Left kidney (tissue), 2 donors: ENCODE results near the gene SIGLEC5. TPM values are rescaled to one million over a fixed set of nuclear protein-coding genes. Genes with fewer than 3 reads are reported as not detected.

ENCODE experiments used
- DNase-seq: peaks from one replicate; pipeline ENCODE4 v3.0.0-alpha.2; 2013
- polyA plus RNA-seq: library from polyadenylated mRNA; unstranded; fragments of 120-200 nt; gene quantifications from one replicate; pipeline ENCODE4 v1.2.1, GENCODE V29; 2013; ENCODE audit not compliant: insufficient read length

Gene SIGLEC5
- polyA plus RNA-seq, 1 donor = not detected

- DNase-seq = no peak
These were observed 2.6 kb downstream of the SIGLEC5 start for GRCh38 chr19:51627491-51628138.

- DNase-seq = no peak
These were observed 3.5 kb downstream of the SIGLEC5 start for GRCh38 chr19:51626675-51627074.

GRCh38 chr19:51621178-51621577, 9.0 kb downstream of the SIGLEC5 start:
- DNase-seq = no peak

GRCh38 chr19:51615991-51616390, 14.2 kb downstream of the SIGLEC5 start:
- no peak for DNase-seq

- DNase-seq = no peak
These were observed 15.4 kb downstream of the SIGLEC5 start for GRCh38 chr19:51614789-51615188.

- DNase-seq = no peak
These were observed 19.6 kb downstream of the SIGLEC5 start for GRCh38 chr19:51610576-51610975.

- DNase-seq = peak; percentile 75
These were observed 22.2 kb downstream of the SIGLEC5 start for GRCh38 chr19:51607920-51608562.

- DNase-seq = no peak
These were observed 23.1 kb downstream of the SIGLEC5 start for GRCh38 chr19:51607077-51607476.

- DNase-seq = no peak
These were observed 27.9 kb downstream of the SIGLEC5 start for GRCh38 chr19:51602189-51602854.

- no peak for DNase-seq
These were observed 29.1 kb downstream of the SIGLEC5 start for GRCh38 chr19:51600940-51601580.

GRCh38 chr19:51599084-51599483, 31.1 kb downstream of the SIGLEC5 start:
- DNase-seq = no peak

- DNase-seq = no peak
These were observed 31.9 kb downstream of the SIGLEC5 start for GRCh38 chr19:51598159-51598915.

GRCh38 chr19:51595190-51596175, 34.7 kb downstream of the SIGLEC5 start:
- no peak for DNase-seq

- no peak for DNase-seq
These were observed 35.5 kb downstream of the SIGLEC5 start for GRCh38 chr19:51594774-51595109.

- peak; percentile 96 for DNase-seq
These were observed 36.0 kb downstream of the SIGLEC5 start for GRCh38 chr19:51593969-51594773.

GRCh38 chr19:51593138-51593890, 36.9 kb downstream of the SIGLEC5 start:
- no peak for DNase-seq

GRCh38 chr19:51592521-51592920, 37.7 kb downstream of the SIGLEC5 start:
- DNase-seq = no peak

GRCh38 chr19:51590441-51590840, 39.8 kb downstream of the SIGLEC5 start:
- DNase-seq = no peak

GRCh38 chr19:51589511-51589910, 40.7 kb downstream of the SIGLEC5 start:
- DNase-seq = no peak
